Right lobe of liver (tissue), 6 donors: Measurements from ENCODE around the gene PGAM1. TPM values are rescaled to one million over a fixed set of nuclear protein-coding genes. Genes with fewer than 3 reads are reported as not detected.

Experiments
- ATAC-seq, 4 donors: fragments of 200-7000 bp; cut with Tn5 transposase; one replicate each; pipeline ENCODE4 v1.9.1; 2020; ENCODE audit warnings: mild to moderate bottlenecking in 4 of 4, moderate library complexity in 4 of 4
- DNase-seq, 3 donors: peaks; one replicate each; pipeline ENCODE4 v3.0.0-alpha.2; 2020
- H3K27ac ChIP-seq, 3 donors: fragments of 200-600 bp; one replicate each; pipeline ENCODE4 v1.8.0; 2022
- H3K27me3 ChIP-seq, 2 donors: fragments of 200-600 bp; one replicate each; pipeline ENCODE4 v1.8.0; 2022
- H3K36me3 ChIP-seq, 4 donors: fragments of 200-600 bp; sonication (generic) in 1 of 4; one replicate each; pipeline versions ENCODE4 v1.5.1 to v1.8.0; 2017 to 2022; ENCODE audit warnings: control low read depth in 1 of 4
- H3K4me1 ChIP-seq, 4 donors: fragments of 200-600 bp; sonication (generic) in 1 of 4; one replicate each; pipeline versions ENCODE4 v1.5.1 to v1.8.0; 2017 to 2022; ENCODE audit warnings: control low read depth in 1 of 4
- H3K4me3 ChIP-seq, 3 donors: fragments of 200-600 bp; one replicate each; pipeline ENCODE4 v1.8.0; 2022
- H3K9me3 ChIP-seq, 4 donors: fragments of 200-600 bp; sonication (generic) in 1 of 4; one replicate each; pipeline versions ENCODE4 v1.5.1 to v1.8.0; 2017 to 2022; ENCODE audit warnings: control low read depth in 1 of 4
- POLR2A ChIP-seq: fragments of 450-650 bp; IDR thresholded peaks from one replicate; pipeline ENCODE4 v1.6.1; 2017; ENCODE audit warnings: antibody characterized with exemption, mild to moderate bottlenecking
- WGBS: methylation state at CpG from one replicate; pipeline ENCODE4 v1.1.6; 2018; ENCODE audit warnings: low coverage, low lambda C conversion rate; ENCODE audit not compliant: insufficient coverage; ENCODE audit errors: missing lambda C conversion rate; 5-methylcytosine and 5-hydroxymethylcytosine counted together
- intact Hi-C, 2 donors: fragments of 100-400 bp; cut with DNase I; formaldehyde crosslinking; loops; one replicate each; pipeline versions ENCODE4 v1.11.2 to v1.14.1; 2022
- total RNA-seq, 6 experiments: library from RNA; depleted of rRNA in 2 of 6; stranded (reverse); fragments of >200 nt in 2 of 6; fragmentation: NEBNext Ultra II Directional in 3 of 6; extraction: Animal tissue kit (Norgen Biotek cat#: 25700) in 3 of 6; gene quantifications; one replicate each; pipeline versions ENCODE4 v1.1.0 to v1.2.4, GENCODE V29; 2016 to 2023
- TF ChIP-seq, protein P1 (sequence below), 4 donors: fragments of 200-600 bp in 3 of 4; fragments of 450-650 bp in 1 of 4; IDR thresholded peaks; one replicate each; pipeline versions ENCODE4 v1.5.1 to v1.8.0; 2016 to 2022; ENCODE audit warnings: antibody characterized with exemption in 4 of 4, mild to moderate bottlenecking in 2 of 4
- donor health status: DM: no; HTN: yes; CAD: no.
- donor health status: DM: no; HTN: no; CAD: no.
- donor health status: DM: no; HTN: no; CAD: no.
- donor health status: DM: no; HTN: yes; CAD: no.
- donor health status: DM: no; HTN: yes; CAD: no.

The PGAM1 gene
- total RNA-seq, 6 experiments from 2014 or later = 100 to 228 (median 162) TPM

DNA sequence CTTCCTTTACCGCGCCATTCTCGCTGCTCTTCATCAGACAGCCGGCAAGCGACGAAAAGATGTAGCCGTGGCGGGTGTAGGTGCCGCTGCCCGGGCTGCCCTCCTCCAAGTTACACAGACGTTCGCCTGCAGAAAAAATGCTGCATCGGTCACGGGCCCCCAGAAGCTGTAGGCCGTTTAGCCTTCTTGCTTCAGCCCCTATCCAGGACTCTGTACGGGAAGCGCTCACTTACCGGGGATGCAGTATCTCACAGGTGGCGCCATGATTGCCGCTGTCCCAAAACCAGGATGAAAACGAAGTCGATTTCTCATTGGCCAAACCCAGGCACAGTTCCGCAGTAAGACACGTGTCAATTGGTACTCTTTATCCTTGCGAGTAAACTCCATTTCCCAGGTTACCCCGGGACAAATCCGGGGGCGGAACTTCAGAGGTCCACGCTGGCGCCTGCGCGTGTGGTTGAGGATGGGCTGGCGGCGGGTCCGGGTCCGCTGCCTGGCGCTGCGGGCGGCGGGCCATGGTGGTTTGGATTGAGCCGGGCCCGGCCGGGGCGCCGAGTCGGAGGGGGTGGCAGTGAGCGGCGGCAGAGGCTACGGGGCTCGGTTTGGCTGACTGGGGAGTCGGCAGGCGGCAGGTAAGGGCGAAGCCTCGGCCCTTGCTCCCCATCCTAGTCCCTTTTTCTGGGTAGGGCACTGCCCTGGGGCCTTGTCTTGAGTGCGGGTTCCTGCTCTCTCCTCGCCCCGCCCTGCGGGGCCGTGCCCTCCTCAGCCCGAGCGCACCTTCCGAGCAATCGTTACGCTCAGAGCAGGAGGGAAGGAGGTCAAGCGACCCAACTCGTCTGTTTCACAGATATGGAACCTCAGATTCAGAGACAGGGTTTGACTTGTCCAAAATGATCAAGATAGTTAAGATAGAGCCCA, 20.0 kb downstream of the PGAM1 start, which contains the start of the genes EXOSC1 and ZDHHC16:
EXOSC1 (minus strand) TSS at position 285 of the 918 bp plus-strand sequence; CDS start at position 264, 21 bp downstream.
ZDHHC16 (plus strand) TSS at position 454 of the 918 bp plus-strand sequence. CDS start 5,501 bp downstream, outside the sequence.
- Histone ChIP-seq H3K4me1 (peaks cover 0 to 35% (median 14%) of the 10 kb centered on the region in 4 donors), H3K36me3 (peaks cover 0 to 7% (median 0%) of the 10 kb centered on the region in 4 donors), H3K4me3 (peak within 1 kb of the TSS; percentile 67 to 94 (median 74)), H3K9me3 (no peaks in the 10 kb centered on the region), H3K27ac (peak within 1 kb of the TSS; percentile 16 to 45 (median 31)), H3K27me3 (no peaks in the 10 kb centered on the region)
- WGBS = 0% methylated on average over 12 of the region's 66 CpGs
- DNase-seq (peak; percentile 92 to 94 (median 94)), ATAC-seq (peak; percentile 96 to 98 (median 97))
- peak; percentile 50 for TF ChIP-seq POLR2A
- TF ChIP-seq, protein P1, sequence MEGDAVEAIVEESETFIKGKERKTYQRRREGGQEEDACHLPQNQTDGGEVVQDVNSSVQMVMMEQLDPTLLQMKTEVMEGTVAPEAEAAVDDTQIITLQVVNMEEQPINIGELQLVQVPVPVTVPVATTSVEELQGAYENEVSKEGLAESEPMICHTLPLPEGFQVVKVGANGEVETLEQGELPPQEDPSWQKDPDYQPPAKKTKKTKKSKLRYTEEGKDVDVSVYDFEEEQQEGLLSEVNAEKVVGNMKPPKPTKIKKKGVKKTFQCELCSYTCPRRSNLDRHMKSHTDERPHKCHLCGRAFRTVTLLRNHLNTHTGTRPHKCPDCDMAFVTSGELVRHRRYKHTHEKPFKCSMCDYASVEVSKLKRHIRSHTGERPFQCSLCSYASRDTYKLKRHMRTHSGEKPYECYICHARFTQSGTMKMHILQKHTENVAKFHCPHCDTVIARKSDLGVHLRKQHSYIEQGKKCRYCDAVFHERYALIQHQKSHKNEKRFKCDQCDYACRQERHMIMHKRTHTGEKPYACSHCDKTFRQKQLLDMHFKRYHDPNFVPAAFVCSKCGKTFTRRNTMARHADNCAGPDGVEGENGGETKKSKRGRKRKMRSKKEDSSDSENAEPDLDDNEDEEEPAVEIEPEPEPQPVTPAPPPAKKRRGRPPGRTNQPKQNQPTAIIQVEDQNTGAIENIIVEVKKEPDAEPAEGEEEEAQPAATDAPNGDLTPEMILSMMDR (IDR thresholded peaks at IDR 0.05) = peak in 1 of 4 donors; percentile 17
- intact Hi-C loops = no loop called here

DNA sequence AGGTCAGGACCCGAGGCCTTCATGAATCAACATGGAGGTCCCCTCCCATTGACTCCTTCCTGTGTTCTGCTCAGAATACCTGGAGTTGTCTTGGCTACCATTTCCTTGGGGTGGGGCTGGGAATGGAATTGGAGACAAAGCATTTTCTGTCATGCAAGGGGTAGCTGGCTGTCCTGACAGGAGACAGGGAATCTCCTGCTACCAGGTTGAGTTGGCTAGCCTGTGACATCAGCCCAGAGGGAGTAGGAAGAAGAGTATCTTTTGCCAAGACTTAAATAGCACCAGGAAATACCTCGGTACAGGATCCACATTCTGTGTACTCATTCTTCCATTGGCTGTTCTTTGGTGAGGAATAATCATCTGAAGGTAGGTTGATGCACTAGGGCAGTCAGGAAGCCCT, 24.8 kb downstream of the PGAM1 start:
- WGBS = no CpG with 5 or more reads among the region's 2 CpGs
- no peak for TF ChIP-seq POLR2A
- H3K27ac ChIP-seq = no peak overlapping the region
- no peak overlapping the region for H3K4me3 ChIP-seq
- no peaks in the 10 kb centered on the region for H3K9me3 ChIP-seq
- intact Hi-C loops = no loop called here
- H3K4me1 ChIP-seq = peaks cover 0 to 37% (median 16%) of the 10 kb centered on the region in 4 donors
- ATAC-seq = no peak
- H3K27me3 ChIP-seq = no peaks in the 10 kb centered on the region
- no peak for DNase-seq
- peaks cover 0 to 11% (median 0%) of the 10 kb centered on the region in 4 donors for H3K36me3 ChIP-seq

DNA sequence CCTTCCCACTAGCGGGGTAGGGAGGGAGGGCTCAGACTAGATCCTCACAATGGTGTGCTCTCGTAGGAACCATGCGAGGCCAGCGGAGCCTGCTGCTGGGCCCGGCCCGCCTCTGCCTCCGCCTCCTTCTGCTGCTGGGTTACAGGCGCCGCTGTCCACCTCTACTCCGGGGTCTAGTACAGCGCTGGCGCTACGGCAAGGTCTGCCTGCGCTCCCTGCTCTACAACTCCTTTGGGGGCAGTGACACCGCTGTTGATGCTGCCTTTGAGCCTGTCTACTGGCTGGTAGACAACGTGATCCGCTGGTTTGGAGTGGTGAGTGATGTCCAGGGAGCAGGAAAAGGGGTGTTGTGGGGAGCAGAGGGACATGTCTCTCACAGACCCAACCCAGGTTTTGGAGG, 25.6 kb downstream of the PGAM1 start:
- no peaks in the 10 kb centered on the region for H3K27me3 ChIP-seq
- WGBS = 90% methylated on average over 12 of the region's 17 CpGs
- H3K9me3 ChIP-seq = no peaks in the 10 kb centered on the region
- ATAC-seq (no peak), DNase-seq (no peak)
- H3K36me3 ChIP-seq = peaks cover 0 to 18% (median 3%) of the 10 kb centered on the region in 4 donors
- H3K27ac ChIP-seq = no peak overlapping the region
- H3K4me3 ChIP-seq = no peak overlapping the region
- H3K4me1 ChIP-seq = peaks cover 0 to 36% (median 15%) of the 10 kb centered on the region in 4 donors
- TF ChIP-seq, protein P1 (IDR thresholded peaks at IDR 0.05) = no peak
- TF ChIP-seq POLR2A = no peak
- intact Hi-C loops = no loop called here

DNA sequence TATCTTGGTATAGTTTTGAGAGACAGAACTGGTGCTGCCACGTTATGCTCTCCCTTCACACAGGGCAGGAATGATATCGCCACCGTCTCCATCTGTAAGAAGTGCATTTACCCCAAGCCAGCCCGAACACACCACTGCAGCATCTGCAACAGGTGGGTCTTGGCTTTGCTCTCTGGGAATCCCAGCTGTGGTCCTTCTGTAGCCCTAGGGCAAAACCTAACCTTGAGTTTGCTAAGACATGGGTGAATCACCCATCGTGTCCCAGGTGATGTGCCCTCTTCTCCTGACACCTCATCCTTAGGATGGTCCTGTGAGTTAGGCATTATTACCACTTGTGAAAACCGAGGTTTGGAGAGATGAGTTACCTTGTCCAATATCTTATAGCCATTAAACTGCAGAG, 26.4 kb downstream of the PGAM1 start:
- H3K36me3 ChIP-seq = peaks cover 0 to 25% (median 4%) of the 10 kb centered on the region in 4 donors
- TF ChIP-seq, protein P1 (IDR thresholded peaks at IDR 0.05) = no peak
- no peak for TF ChIP-seq POLR2A
- WGBS = no CpG with 5 or more reads among the region's 6 CpGs
- no peak overlapping the region for H3K4me3 ChIP-seq
- DNase-seq (no peak), ATAC-seq (no peak)
- H3K9me3 ChIP-seq = no peaks in the 10 kb centered on the region
- H3K27ac ChIP-seq = no peak overlapping the region
- intact Hi-C loops = no loop called here
- peaks cover 0 to 28% (median 12%) of the 10 kb centered on the region in 4 donors for H3K4me1 ChIP-seq
- no peaks in the 10 kb centered on the region for H3K27me3 ChIP-seq
